ENCODE measurements around the gene NEUROD4. TPM values are rescaled to one million over a fixed set of nuclear protein-coding genes. Genes with fewer than 3 reads are reported as not detected.

The NEUROD4 gene
- total RNA-seq, 1 donor from 2014 or later: not detected

DNA sequence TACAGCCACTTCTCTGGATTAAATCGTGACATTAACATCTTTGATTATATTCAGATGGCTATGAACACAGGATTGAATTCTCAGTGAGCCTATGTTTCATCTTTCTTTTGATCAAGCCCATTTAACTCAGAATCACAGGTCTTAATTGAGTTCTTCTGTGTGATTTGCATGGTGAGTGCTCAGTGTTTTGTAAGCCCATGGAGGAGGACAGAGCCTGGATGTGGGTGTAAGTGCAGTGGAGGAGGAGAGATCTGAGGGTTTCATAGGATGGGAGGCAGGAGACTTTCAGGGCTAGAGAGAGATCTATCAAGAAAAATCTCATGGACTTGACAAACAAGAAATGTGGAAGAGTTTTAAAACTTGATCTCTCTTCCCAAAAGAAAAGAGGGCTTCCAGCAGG, 29.9 kb upstream of the NEUROD4 start:
- peaks cover 15% of the 10 kb centered on the region for H3K27me3 Mint-ChIP-seq (ENCODE audit: unreplicated experiment)
- no peak for DNase-seq (ENCODE audit: extremely low spot score, unreplicated experiment)
- no peaks in the 10 kb centered on the region for H3K9me3 Mint-ChIP-seq (ENCODE audit: unreplicated experiment)
- H3K27ac Mint-ChIP-seq (ENCODE audit: unreplicated experiment): no peak overlapping the region
- no peaks in the 10 kb centered on the region for H3K36me3 Mint-ChIP-seq (ENCODE audit: unreplicated experiment)
- no peaks in the 10 kb centered on the region for H3K4me1 Mint-ChIP-seq (ENCODE audit: unreplicated experiment)
- no peak overlapping the region for H3K4me3 Mint-ChIP-seq (ENCODE audit: unreplicated experiment)
- TF ChIP-seq, protein P1, sequence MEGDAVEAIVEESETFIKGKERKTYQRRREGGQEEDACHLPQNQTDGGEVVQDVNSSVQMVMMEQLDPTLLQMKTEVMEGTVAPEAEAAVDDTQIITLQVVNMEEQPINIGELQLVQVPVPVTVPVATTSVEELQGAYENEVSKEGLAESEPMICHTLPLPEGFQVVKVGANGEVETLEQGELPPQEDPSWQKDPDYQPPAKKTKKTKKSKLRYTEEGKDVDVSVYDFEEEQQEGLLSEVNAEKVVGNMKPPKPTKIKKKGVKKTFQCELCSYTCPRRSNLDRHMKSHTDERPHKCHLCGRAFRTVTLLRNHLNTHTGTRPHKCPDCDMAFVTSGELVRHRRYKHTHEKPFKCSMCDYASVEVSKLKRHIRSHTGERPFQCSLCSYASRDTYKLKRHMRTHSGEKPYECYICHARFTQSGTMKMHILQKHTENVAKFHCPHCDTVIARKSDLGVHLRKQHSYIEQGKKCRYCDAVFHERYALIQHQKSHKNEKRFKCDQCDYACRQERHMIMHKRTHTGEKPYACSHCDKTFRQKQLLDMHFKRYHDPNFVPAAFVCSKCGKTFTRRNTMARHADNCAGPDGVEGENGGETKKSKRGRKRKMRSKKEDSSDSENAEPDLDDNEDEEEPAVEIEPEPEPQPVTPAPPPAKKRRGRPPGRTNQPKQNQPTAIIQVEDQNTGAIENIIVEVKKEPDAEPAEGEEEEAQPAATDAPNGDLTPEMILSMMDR (IDR thresholded peaks at IDR 0.05): no peak

- TF ChIP-seq, protein P1 (IDR thresholded peaks at IDR 0.05): no peak
- H3K27me3 Mint-ChIP-seq (ENCODE audit: unreplicated experiment): peaks cover 15% of the 10 kb centered on the region
- H3K4me1 Mint-ChIP-seq (ENCODE audit: unreplicated experiment): no peaks in the 10 kb centered on the region
- no peak for DNase-seq (ENCODE audit: extremely low spot score, unreplicated experiment)
- H3K4me3 Mint-ChIP-seq (ENCODE audit: unreplicated experiment): no peak overlapping the region
- H3K9me3 Mint-ChIP-seq (ENCODE audit: unreplicated experiment): no peaks in the 10 kb centered on the region
- no peak overlapping the region for H3K27ac Mint-ChIP-seq (ENCODE audit: unreplicated experiment)
- H3K36me3 Mint-ChIP-seq (ENCODE audit: unreplicated experiment): no peaks in the 10 kb centered on the region
Measured at GRCh38 chr12:54991161-54991990, 28.4 kb upstream of the NEUROD4 start.

DNA sequence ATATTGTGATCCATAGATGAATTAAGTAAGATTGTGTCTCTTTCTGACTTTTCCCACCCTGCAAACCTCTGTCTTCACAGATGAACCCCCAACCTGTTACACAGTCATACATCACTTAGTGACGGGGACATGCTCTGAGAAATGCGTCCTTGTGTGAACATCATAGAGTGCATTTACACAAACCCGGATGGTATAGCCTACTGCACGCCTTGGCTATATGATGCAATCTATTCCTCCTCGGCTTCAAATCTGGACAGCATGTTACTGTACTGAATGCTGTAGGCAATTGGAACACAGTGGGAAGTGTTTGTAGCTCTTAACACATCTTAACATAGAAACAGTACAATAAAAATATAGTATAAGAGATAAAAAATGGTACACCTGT, 27.8 kb upstream of the NEUROD4 start:
- TF ChIP-seq, protein P1 (IDR thresholded peaks at IDR 0.05): no peak
- no peaks in the 10 kb centered on the region for H3K4me1 Mint-ChIP-seq (ENCODE audit: unreplicated experiment)
- no peak overlapping the region for H3K4me3 Mint-ChIP-seq (ENCODE audit: unreplicated experiment)
- H3K36me3 Mint-ChIP-seq (ENCODE audit: unreplicated experiment): no peaks in the 10 kb centered on the region
- no peaks in the 10 kb centered on the region for H3K9me3 Mint-ChIP-seq (ENCODE audit: unreplicated experiment)
- no peak for DNase-seq (ENCODE audit: extremely low spot score, unreplicated experiment)
- no peak overlapping the region for H3K27ac Mint-ChIP-seq (ENCODE audit: unreplicated experiment)
- peaks cover 13% of the 10 kb centered on the region for H3K27me3 Mint-ChIP-seq (ENCODE audit: unreplicated experiment)

- Mint-ChIP-seq H3K27ac (ENCODE audit: unreplicated experiment) (no peak overlapping the region), H3K36me3 (ENCODE audit: unreplicated experiment) (no peaks in the 10 kb centered on the region), H3K4me1 (ENCODE audit: unreplicated experiment) (no peaks in the 10 kb centered on the region), H3K4me3 (ENCODE audit: unreplicated experiment) (no peak overlapping the region), H3K27me3 (ENCODE audit: unreplicated experiment) (peaks cover 13% of the 10 kb centered on the region), H3K9me3 (ENCODE audit: unreplicated experiment) (no peaks in the 10 kb centered on the region)
- no peak for DNase-seq (ENCODE audit: extremely low spot score, unreplicated experiment)
- TF ChIP-seq, protein P1 (IDR thresholded peaks at IDR 0.05): peak; percentile 81
Measured at GRCh38 chr12:54993181-54993835, 26.5 kb upstream of the NEUROD4 start.

GRCh38 chr12:54996205-54996604, 23.6 kb upstream of the NEUROD4 start:
- Mint-ChIP-seq H3K27me3 (ENCODE audit: unreplicated experiment) (peaks cover 6% of the 10 kb centered on the region), H3K4me3 (ENCODE audit: unreplicated experiment) (no peak overlapping the region), H3K9me3 (ENCODE audit: unreplicated experiment) (no peaks in the 10 kb centered on the region), H3K27ac (ENCODE audit: unreplicated experiment) (no peak overlapping the region), H3K4me1 (ENCODE audit: unreplicated experiment) (no peaks in the 10 kb centered on the region), H3K36me3 (ENCODE audit: unreplicated experiment) (no peaks in the 10 kb centered on the region)
- TF ChIP-seq, protein P1 (IDR thresholded peaks at IDR 0.05): no peak
- no peak for DNase-seq (ENCODE audit: extremely low spot score, unreplicated experiment)

Measured in osteocyte (in vitro differentiated cells).